H9 (cell line): ENCODE results near the gene POFUT1. TPM values are rescaled to one million over a fixed set of nuclear protein-coding genes. Genes with fewer than 3 reads are reported as not detected.

Experiments
- DNase-seq: peaks from one replicate; pipeline ENCODE4 v3.0.0-alpha.2; 2017
- H2AFZ ChIP-seq: one replicate; pipeline ENCODE4 v1.6.1; 2013; ENCODE audit warnings: mild to moderate bottlenecking, low read length, control low read depth, moderate library complexity
- H2AK5ac ChIP-seq: 2 replicates; pipeline ENCODE4 v1.6.1; 2013; ENCODE audit warnings: low read length, control low read depth, mixed read lengths; ENCODE audit not compliant: insufficient read length
- H2BK120ac ChIP-seq: one replicate; pipeline ENCODE4 v1.6.1; 2013; ENCODE audit warnings: low read depth, mild to moderate bottlenecking, low read length, control low read depth, inconsistent platforms; ENCODE audit not compliant: poor library complexity, severe bottlenecking
- H2BK12ac ChIP-seq: 2 replicates; pipeline ENCODE4 v1.6.1; 2013; ENCODE audit warnings: low read length, control low read depth, mixed read lengths, low read depth; ENCODE audit not compliant: insufficient read length
- H2BK15ac ChIP-seq: 2 replicates; pipeline ENCODE4 v1.6.1; 2013; ENCODE audit warnings: low read depth, low read length, control low read depth
- H2BK20ac ChIP-seq: one replicate; pipeline ENCODE4 v1.6.1; 2013; ENCODE audit warnings: low read depth, mild to moderate bottlenecking, low read length, control low read depth, inconsistent platforms; ENCODE audit not compliant: poor library complexity, severe bottlenecking
- H2BK5ac ChIP-seq: 2 replicates; pipeline ENCODE4 v1.6.1; 2013; ENCODE audit warnings: low read length, control low read depth, mixed read lengths; ENCODE audit not compliant: insufficient read length
- H3K14ac ChIP-seq: 2 replicates; pipeline ENCODE4 v1.6.1; 2013; ENCODE audit warnings: low read length, control low read depth; ENCODE audit not compliant: insufficient read depth
- H3K18ac ChIP-seq: 2 replicates; pipeline ENCODE4 v1.6.1; 2013; ENCODE audit warnings: low read depth, mild to moderate bottlenecking, mixed read lengths, low read length, control low read depth; ENCODE audit not compliant: insufficient read length
- H3K23ac ChIP-seq: 2 replicates; pipeline ENCODE4 v1.6.1; 2013; ENCODE audit warnings: low read length, control low read depth, mixed read lengths, low read depth; ENCODE audit not compliant: insufficient read length
- H3K23me2 ChIP-seq: 2 replicates; pipeline ENCODE4 v1.6.1; 2013; ENCODE audit warnings: low read depth, mild to moderate bottlenecking, mixed read lengths, low read length, control low read depth; ENCODE audit not compliant: insufficient read length, poor library complexity, severe bottlenecking
- H3K27ac ChIP-seq: 2 replicates; pipeline ENCODE4 v1.5.1; 2013; ENCODE audit warnings: low read length, control low read depth, mixed read lengths, low read depth; ENCODE audit not compliant: insufficient read length
- H3K27me3 ChIP-seq: 2 replicates; pipeline ENCODE4 v1.6.1; 2013; ENCODE audit warnings: low read length, control low read depth, inconsistent platforms; ENCODE audit not compliant: insufficient read depth
- H3K4ac ChIP-seq: 2 replicates; pipeline ENCODE4 v1.6.1; 2013; ENCODE audit warnings: low read depth, mild to moderate bottlenecking, control low read depth, inconsistent platforms, low read length, moderate library complexity
- H3K4me1 ChIP-seq: 2 replicates; pipeline ENCODE4 v1.6.1; 2013; ENCODE audit warnings: low read length, control low read depth, inconsistent platforms; ENCODE audit not compliant: insufficient read depth
- H3K4me2 ChIP-seq: 2 replicates; pipeline ENCODE4 v1.6.1; 2013; ENCODE audit warnings: low read length, control low read depth, mixed read lengths; ENCODE audit not compliant: insufficient read length, insufficient read depth
- H3K56ac ChIP-seq: 2 replicates; pipeline ENCODE4 v1.6.1; 2013; ENCODE audit warnings: low read depth, mild to moderate bottlenecking, mixed read lengths, low read length, control low read depth; ENCODE audit not compliant: insufficient read length
- H3K79me1 ChIP-seq: 2 replicates; pipeline ENCODE4 v1.6.1; 2013; ENCODE audit warnings: low read depth, mild to moderate bottlenecking, moderate library complexity, low read length, control low read depth, inconsistent platforms; ENCODE audit not compliant: insufficient read depth, poor library complexity, severe bottlenecking
- H3K79me2 ChIP-seq: 2 replicates; pipeline ENCODE4 v1.6.1; 2013; ENCODE audit warnings: low read length, control low read depth, inconsistent platforms; ENCODE audit not compliant: insufficient read depth
- H3K9ac ChIP-seq: 2 replicates; pipeline ENCODE4 v1.6.1; 2013; ENCODE audit warnings: low read length, control low read depth, mixed read lengths; ENCODE audit not compliant: insufficient read length; ENCODE audit errors: extremely low read depth
- H3K9me3 ChIP-seq: one replicate; pipeline ENCODE4 v1.6.1; 2013; ENCODE audit warnings: low read depth, low read length, inconsistent platforms; ENCODE audit not compliant: control insufficient read depth
- H3T11ph ChIP-seq: one replicate; pipeline ENCODE4 v1.6.1; 2013; ENCODE audit warnings: mild to moderate bottlenecking, low read length, control low read depth, inconsistent platforms
- H4K20me1 ChIP-seq: one replicate; pipeline ENCODE4 v1.6.1; 2013; ENCODE audit not compliant: control insufficient read depth, insufficient read length, insufficient read depth
- H4K5ac ChIP-seq: 2 replicates; pipeline ENCODE4 v1.6.1; 2013; ENCODE audit warnings: low read depth, mild to moderate bottlenecking, mixed read lengths, low read length, control low read depth; ENCODE audit not compliant: insufficient read length
- H4K8ac ChIP-seq: replicated peaks from 2 replicates; pipeline ENCODE4 v1.6.1; 2013; ENCODE audit warnings: low read length, control low read depth, mixed read lengths, low read depth; ENCODE audit not compliant: insufficient read length
- H4K91ac ChIP-seq: 2 replicates; pipeline ENCODE4 v1.6.1; 2013; ENCODE audit warnings: low read depth, mild to moderate bottlenecking, moderate library complexity, mixed read lengths, low read length, control low read depth; ENCODE audit not compliant: insufficient read length
- H3K27ac Mint-ChIP-seq, 3 experiments: 2 replicates in 2 of 3; 3 replicates in 1 of 3; pipeline ENCODE4 v1.8.0; 2020 to 2021; ENCODE audit warnings: mixed read lengths in 3 of 3, mild to moderate bottlenecking in 1 of 3, moderate library complexity in 1 of 3
- H3K27me3 Mint-ChIP-seq: 2 replicates; pipeline ENCODE4 v1.8.0; 2021; ENCODE audit warnings: low read depth, mild to moderate bottlenecking, moderate library complexity, mixed read lengths
- H3K36me3 Mint-ChIP-seq, 3 experiments: 2 replicates in 2 of 3; 3 replicates in 1 of 3; pipeline ENCODE4 v1.8.0; 2020 to 2021; ENCODE audit warnings: low read depth in 3 of 3, mixed read lengths in 3 of 3; ENCODE audit not compliant: insufficient read depth in 1 of 3
- H3K4me1 Mint-ChIP-seq, 2 experiments: 2 replicates each; pipeline ENCODE4 v1.8.0; 2020; ENCODE audit warnings: mixed read lengths in 2 of 2
- H3K4me3 Mint-ChIP-seq, 2 experiments: 2 replicates in 1 of 2; 3 replicates in 1 of 2; pipeline ENCODE4 v1.8.0; 2020 to 2021; ENCODE audit warnings: mild to moderate bottlenecking in 2 of 2, mixed read lengths in 2 of 2, moderate library complexity in 1 of 2
- H3K9me3 Mint-ChIP-seq, 2 experiments: 2 replicates in 1 of 2; 3 replicates in 1 of 2; pipeline ENCODE4 v1.8.0; 2020; ENCODE audit warnings: mild to moderate bottlenecking in 2 of 2, mixed read lengths in 2 of 2, moderate library complexity in 1 of 2
- WGBS: extraction: QIAGEN DNeasy Blood & Tissue Kit; methylation state at CpG from one replicate; pipeline ENCODE4 v1.1.7; 2013; ENCODE audit warnings: missing lambda C conversion rate, low lambda C conversion rate, mixed read lengths; ENCODE audit not compliant: insufficient read length; ENCODE audit errors: extremely low coverage; 5-methylcytosine and 5-hydroxymethylcytosine counted together
- total RNA-seq: library from RNA; stranded (reverse); gene quantifications from 2 replicates; pipeline ENCODE4 v1.2.1, GENCODE V29; 2021
- TF ChIP-seq, protein P1 (sequence below): fragments of 200-600 bp; sonication (generic); conservative IDR thresholded peaks from 3 replicates; pipeline ENCODE4 v1.8.0; 2021; ENCODE audit warnings: antibody characterized with exemption, mild to moderate bottlenecking

POFUT1 gene
- total RNA-seq, 1 experiment from 2014 or later: 41.2 TPM

DNA sequence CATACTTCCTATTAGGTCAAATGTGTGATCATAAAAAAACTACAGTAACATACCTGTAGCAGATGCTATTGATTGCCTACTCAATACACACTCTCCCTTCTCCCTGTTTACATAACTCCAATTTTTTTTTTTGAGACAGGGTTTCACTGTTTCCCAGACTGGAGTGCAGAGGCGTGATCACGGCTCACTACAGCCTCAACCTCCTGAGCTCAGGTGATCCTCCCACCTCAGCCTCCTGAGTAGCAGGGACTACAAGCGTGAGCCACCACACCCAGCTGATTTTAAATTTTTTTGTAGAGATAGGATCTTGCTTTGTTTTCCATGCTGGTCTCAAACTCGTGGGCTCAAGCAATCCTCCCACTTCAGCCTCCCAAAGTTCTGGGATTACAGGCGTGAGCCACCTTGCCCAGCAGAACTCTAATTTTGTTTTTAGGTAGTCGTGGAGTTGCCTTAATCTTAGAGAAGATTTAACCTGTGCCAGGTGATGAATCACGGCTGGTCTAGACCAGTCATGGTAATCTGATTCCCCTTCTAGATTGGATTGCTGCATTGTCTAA, 55.8 kb downstream of the POFUT1 start:
- H4K8ac ChIP-seq: no peak overlapping the region
- H3K79me2 ChIP-seq: no peaks in the 10 kb centered on the region
- no peaks in the 10 kb centered on the region for H3K9me3 ChIP-seq
- Mint-ChIP-seq H3K4me3 (no peak overlapping the region), H3K4me1 (no peaks in the 10 kb centered on the region), H3K27ac (no peak overlapping the region), H3K27me3 (peaks cover 3% of the 10 kb centered on the region), H3K36me3 (no peaks in the 10 kb centered on the region), H3K9me3 (no peaks in the 10 kb centered on the region)
- H3K4me1 ChIP-seq: no peaks in the 10 kb centered on the region
- H3K27ac ChIP-seq: no peak overlapping the region
- H4K91ac ChIP-seq: no peak overlapping the region
- H2BK5ac ChIP-seq: no peak overlapping the region
- H3K56ac ChIP-seq: no peak overlapping the region
- no peaks in the 10 kb centered on the region for H4K20me1 ChIP-seq
- H3K9ac ChIP-seq: no peak overlapping the region
- no peak overlapping the region for H2BK15ac ChIP-seq
- no peak overlapping the region for H3K23ac ChIP-seq
- H3K18ac ChIP-seq: no peak overlapping the region
- H3K4ac ChIP-seq: no peak overlapping the region
- no peaks in the 10 kb centered on the region for H3K79me1 ChIP-seq
- no peaks in the 10 kb centered on the region for H3K27me3 ChIP-seq
- no peak overlapping the region for H3K4me2 ChIP-seq
- H3T11ph ChIP-seq: no peak overlapping the region
- no peak overlapping the region for H2AK5ac ChIP-seq
- no peak overlapping the region for H2AFZ ChIP-seq
- no peak overlapping the region for H2BK12ac ChIP-seq
- WGBS: no CpG with 5 or more reads among the region's 7 CpGs
- H2BK20ac ChIP-seq: no peak overlapping the region
- DNase-seq: no peak
- no peaks in the 10 kb centered on the region for H3K23me2 ChIP-seq
- TF ChIP-seq, protein P1, sequence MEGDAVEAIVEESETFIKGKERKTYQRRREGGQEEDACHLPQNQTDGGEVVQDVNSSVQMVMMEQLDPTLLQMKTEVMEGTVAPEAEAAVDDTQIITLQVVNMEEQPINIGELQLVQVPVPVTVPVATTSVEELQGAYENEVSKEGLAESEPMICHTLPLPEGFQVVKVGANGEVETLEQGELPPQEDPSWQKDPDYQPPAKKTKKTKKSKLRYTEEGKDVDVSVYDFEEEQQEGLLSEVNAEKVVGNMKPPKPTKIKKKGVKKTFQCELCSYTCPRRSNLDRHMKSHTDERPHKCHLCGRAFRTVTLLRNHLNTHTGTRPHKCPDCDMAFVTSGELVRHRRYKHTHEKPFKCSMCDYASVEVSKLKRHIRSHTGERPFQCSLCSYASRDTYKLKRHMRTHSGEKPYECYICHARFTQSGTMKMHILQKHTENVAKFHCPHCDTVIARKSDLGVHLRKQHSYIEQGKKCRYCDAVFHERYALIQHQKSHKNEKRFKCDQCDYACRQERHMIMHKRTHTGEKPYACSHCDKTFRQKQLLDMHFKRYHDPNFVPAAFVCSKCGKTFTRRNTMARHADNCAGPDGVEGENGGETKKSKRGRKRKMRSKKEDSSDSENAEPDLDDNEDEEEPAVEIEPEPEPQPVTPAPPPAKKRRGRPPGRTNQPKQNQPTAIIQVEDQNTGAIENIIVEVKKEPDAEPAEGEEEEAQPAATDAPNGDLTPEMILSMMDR: no peak
- no peak overlapping the region for H2BK120ac ChIP-seq
- no peak overlapping the region for H4K5ac ChIP-seq
- H3K14ac ChIP-seq: no peak overlapping the region
